MCF 10A (cell line): ENCODE results near the gene GPC5. TPM values are rescaled to one million over a fixed set of nuclear protein-coding genes. Genes with fewer than 3 reads are reported as not detected.

Experiments
- BruUV-seq: library from RNA; stranded (reverse); fragments of 400-500 nt; replicated peaks from 2 replicates; lab custom pipeline; 2021; lab: Mats Ljungman, UMichigan
- CTCF ChIA-PET: fragments of 300-600 bp; sonication (Branson Sonifier 250); formaldehyde crosslinking; extraction: SDS; loops from one replicate; lab custom pipeline; 2021; ENCODE audit warnings: antibody characterized with exemption, inconsistent platforms; lab: Yijun Ruan, JAX
- POLR2A ChIA-PET: fragments of 300-600, 350-650 bp; sonication (Branson Sonifier 250); formaldehyde crosslinking; extraction: SDS; loops from one replicate; lab custom pipeline; 2020; ENCODE audit warnings: antibody characterized with exemption, inconsistent platforms; lab: Yijun Ruan, JAX
- DNase-seq: peaks from one replicate; pipeline ENCODE4 v3.0.0-alpha.2; 2018; ENCODE audit not compliant: unreplicated experiment
- H3K27ac Mint-ChIP-seq: one replicate; pipeline ENCODE4 v1.8.0; 2022; ENCODE audit warnings: mild to moderate bottlenecking, low read depth, mixed read lengths; ENCODE audit not compliant: unreplicated experiment
- H3K27me3 Mint-ChIP-seq: one replicate; pipeline ENCODE4 v1.8.0; 2022; ENCODE audit warnings: mixed read lengths; ENCODE audit not compliant: insufficient read depth, unreplicated experiment
- H3K36me3 Mint-ChIP-seq: one replicate; pipeline ENCODE4 v1.8.0; 2022; ENCODE audit warnings: mild to moderate bottlenecking, moderate library complexity, mixed read lengths; ENCODE audit not compliant: insufficient read depth, unreplicated experiment
- H3K4me1 Mint-ChIP-seq: one replicate; pipeline ENCODE4 v1.8.0; 2022; ENCODE audit warnings: mixed read lengths; ENCODE audit not compliant: insufficient read depth, unreplicated experiment
- H3K4me3 Mint-ChIP-seq: one replicate; pipeline ENCODE4 v1.8.0; 2022; ENCODE audit warnings: mild to moderate bottlenecking, moderate library complexity, mixed read lengths; ENCODE audit not compliant: unreplicated experiment
- H3K9me3 Mint-ChIP-seq: one replicate; pipeline ENCODE4 v1.8.0; 2022; ENCODE audit warnings: mixed read lengths; ENCODE audit not compliant: unreplicated experiment
- intact Hi-C: fragments of 100-400 bp; cut with micrococcal nuclease; formaldehyde crosslinking; loops from 2 replicates; pipeline ENCODE4 v1.14.1; 2022
- total RNA-seq: library from RNA; stranded (reverse); gene quantifications from 2 replicates; pipeline ENCODE4 v1.2.3, GENCODE V29; 2022
- TF ChIP-seq, protein P1 (sequence below): fragments of 200-600 bp; IDR thresholded peaks from one replicate; pipeline ENCODE4 v1.8.0; 2022; ENCODE audit warnings: antibody characterized with exemption, mild to moderate bottlenecking; ENCODE audit not compliant: unreplicated experiment

GPC5 gene
- total RNA-seq, 1 experiment from 2014 or later = not detected

DNA sequence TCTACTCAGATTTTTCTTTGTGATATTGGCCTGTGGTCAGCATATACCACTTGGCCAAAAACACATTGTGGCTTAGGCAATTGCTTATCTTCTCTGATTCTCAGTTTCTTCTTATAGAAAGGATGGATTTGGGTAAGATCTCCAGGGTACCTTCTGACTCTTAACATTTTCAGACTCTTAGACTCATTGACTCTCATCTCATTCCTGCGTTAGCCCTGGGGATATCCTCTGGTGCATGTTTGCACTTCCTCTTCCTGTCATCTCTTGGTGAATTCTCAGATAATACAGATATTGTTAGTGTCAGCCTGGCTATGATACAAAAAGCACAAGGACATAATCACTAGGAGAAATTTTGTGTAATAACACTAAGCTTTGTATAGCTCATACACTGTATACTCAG lies 1335.6 kb downstream of the GPC5 start:
- no peaks in the 10 kb centered on the region for H3K9me3 Mint-ChIP-seq
- POLR2A ChIA-PET = interaction anchor here (0.7 kb wide), 2 partner anchors 747 to 1597 kb away, joined by 3 read pairs; no protein-coding TSS in a partner anchor
- TF ChIP-seq, protein P1, sequence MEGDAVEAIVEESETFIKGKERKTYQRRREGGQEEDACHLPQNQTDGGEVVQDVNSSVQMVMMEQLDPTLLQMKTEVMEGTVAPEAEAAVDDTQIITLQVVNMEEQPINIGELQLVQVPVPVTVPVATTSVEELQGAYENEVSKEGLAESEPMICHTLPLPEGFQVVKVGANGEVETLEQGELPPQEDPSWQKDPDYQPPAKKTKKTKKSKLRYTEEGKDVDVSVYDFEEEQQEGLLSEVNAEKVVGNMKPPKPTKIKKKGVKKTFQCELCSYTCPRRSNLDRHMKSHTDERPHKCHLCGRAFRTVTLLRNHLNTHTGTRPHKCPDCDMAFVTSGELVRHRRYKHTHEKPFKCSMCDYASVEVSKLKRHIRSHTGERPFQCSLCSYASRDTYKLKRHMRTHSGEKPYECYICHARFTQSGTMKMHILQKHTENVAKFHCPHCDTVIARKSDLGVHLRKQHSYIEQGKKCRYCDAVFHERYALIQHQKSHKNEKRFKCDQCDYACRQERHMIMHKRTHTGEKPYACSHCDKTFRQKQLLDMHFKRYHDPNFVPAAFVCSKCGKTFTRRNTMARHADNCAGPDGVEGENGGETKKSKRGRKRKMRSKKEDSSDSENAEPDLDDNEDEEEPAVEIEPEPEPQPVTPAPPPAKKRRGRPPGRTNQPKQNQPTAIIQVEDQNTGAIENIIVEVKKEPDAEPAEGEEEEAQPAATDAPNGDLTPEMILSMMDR = no peak
- intact Hi-C loops = no loop called here
- H3K27me3 Mint-ChIP-seq = no peaks in the 10 kb centered on the region
- H3K27ac Mint-ChIP-seq = no peak overlapping the region
- no peak overlapping the region for H3K4me3 Mint-ChIP-seq
- DNase-seq = no peak
- peaks cover 6% of the 10 kb centered on the region for H3K4me1 Mint-ChIP-seq
- CTCF ChIA-PET = no interaction called here
- no TSS peak for BruUV-seq
- no peaks in the 10 kb centered on the region for H3K36me3 Mint-ChIP-seq

DNA sequence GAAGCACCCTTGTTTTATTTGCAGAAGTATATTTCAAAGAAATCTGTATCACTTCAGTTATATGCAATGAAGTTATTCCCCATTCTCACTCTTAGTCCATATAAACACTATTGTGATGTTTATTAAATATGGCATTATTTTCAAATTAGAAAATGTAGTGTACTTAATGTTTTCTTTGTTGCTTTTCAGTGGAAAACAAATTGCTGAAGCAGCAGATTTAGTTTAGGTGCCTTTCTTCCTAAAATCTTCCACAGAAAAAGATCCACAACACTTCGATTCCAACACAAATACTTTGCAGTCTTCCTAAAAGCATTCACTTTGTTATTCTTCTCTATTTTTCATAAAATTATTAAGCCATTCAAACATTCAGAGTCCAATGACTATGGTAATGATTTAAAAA lies 1336.1 kb downstream of the GPC5 start:
- intact Hi-C loops = no loop called here
- no peaks in the 10 kb centered on the region for H3K27me3 Mint-ChIP-seq
- TF ChIP-seq, protein P1 = no peak
- ChIA-PET POLR2A (no interaction called here), CTCF (no interaction called here)
- no peak overlapping the region for H3K27ac Mint-ChIP-seq
- no TSS peak for BruUV-seq
- H3K4me3 Mint-ChIP-seq = no peak overlapping the region
- no peaks in the 10 kb centered on the region for H3K9me3 Mint-ChIP-seq
- peaks cover 6% of the 10 kb centered on the region for H3K4me1 Mint-ChIP-seq
- DNase-seq = no peak
- no peaks in the 10 kb centered on the region for H3K36me3 Mint-ChIP-seq

DNA sequence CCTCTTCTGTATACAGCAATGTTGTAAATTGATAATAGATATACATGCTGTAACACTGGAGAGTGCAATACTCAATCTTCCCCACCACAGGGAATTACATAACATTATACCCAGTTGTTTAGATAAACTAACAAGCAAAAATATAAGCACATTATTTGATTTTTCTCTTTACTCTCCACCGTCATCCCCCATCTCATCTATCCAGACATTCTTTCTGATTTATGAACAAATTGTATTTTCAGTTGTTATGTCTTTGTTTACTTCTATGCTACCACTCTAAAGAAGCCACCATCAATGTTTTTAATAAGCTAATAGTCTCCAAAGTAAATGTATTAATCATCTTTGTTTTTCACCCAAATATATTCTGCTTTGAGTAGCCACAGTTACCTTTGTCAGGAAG lies 1337.5 kb downstream of the GPC5 start:
- CTCF ChIA-PET = no interaction called here
- TF ChIP-seq, protein P1 = no peak
- no peak for DNase-seq
- H3K36me3 Mint-ChIP-seq = no peaks in the 10 kb centered on the region
- BruUV-seq = no TSS peak
- no peak overlapping the region for H3K27ac Mint-ChIP-seq
- H3K4me1 Mint-ChIP-seq = peaks cover 6% of the 10 kb centered on the region
- H3K9me3 Mint-ChIP-seq = no peaks in the 10 kb centered on the region
- H3K4me3 Mint-ChIP-seq = no peak overlapping the region
- intact Hi-C loops = no loop called here
- no peaks in the 10 kb centered on the region for H3K27me3 Mint-ChIP-seq
- POLR2A ChIA-PET = no interaction called here

DNA sequence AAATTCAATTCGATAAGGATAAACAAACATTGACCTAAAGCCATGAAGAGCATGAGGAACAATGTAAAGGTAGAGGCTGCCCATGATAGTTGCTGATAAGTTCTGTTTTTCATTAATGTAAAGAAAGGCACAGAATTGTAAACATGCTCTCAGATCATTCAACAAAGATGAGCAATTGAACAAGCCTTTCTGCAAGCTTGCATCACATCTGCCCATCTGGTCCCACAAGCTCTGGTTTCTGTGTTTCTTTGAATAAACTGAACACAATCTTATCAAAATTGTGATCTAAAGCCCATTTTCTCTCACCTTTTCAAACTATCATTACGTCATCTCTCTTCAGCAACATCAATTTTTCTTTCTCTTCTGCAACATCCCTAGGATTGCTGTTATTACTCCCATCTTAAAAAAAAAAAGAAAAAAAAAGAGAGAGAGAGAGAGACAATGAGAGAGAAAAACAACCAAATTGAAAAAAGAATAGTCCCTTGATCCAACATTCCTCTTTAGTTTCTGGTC lies 1340.9 kb downstream of the GPC5 start:
- Mint-ChIP-seq H3K27ac (no peak overlapping the region), H3K4me3 (no peak overlapping the region), H3K36me3 (no peaks in the 10 kb centered on the region), H3K4me1 (peaks cover 8% of the 10 kb centered on the region), H3K9me3 (no peaks in the 10 kb centered on the region), H3K27me3 (no peaks in the 10 kb centered on the region)
- intact Hi-C loops = no loop called here
- ChIA-PET POLR2A (interaction anchor here (0.5 kb wide), 1 partner anchor 34 kb away, joined by 3 read pairs; no protein-coding TSS in a partner anchor), CTCF (interaction anchor here (0.6 to 1.1 kb wide), 2 partner anchors 171 to 793 kb away, joined by 4 to 5 read pairs; no protein-coding TSS in a partner anchor)
- TF ChIP-seq, protein P1 = no peak
- BruUV-seq = no TSS peak
- no peak for DNase-seq
